Dendritic cell treated with granulocyte-macrophage colony-stimulating factor and Interleukin-4, amounts not matched to agents 40 ng/mL and 50 ng/mL, for 4 days (primary cell): Measurements from ENCODE around the gene CCDC50.
A peak's percentile ranks its signal among the peaks of the same experiment; 100 is the strongest.

Experiments
- H3K27ac Mint-ChIP-seq: one replicate; pipeline ENCODE4 v1.8.0; 2022; ENCODE audit warnings: mild to moderate bottlenecking, mixed read lengths
- H3K27me3 Mint-ChIP-seq: one replicate; pipeline ENCODE4 v1.8.0; 2022; ENCODE audit warnings: mild to moderate bottlenecking, mixed read lengths
- H3K36me3 Mint-ChIP-seq: one replicate; pipeline ENCODE4 v1.8.0; 2022; ENCODE audit warnings: low read depth, mixed read lengths
- H3K4me1 Mint-ChIP-seq: one replicate; pipeline ENCODE4 v1.8.0; 2022; ENCODE audit warnings: low read depth, mixed read lengths
- H3K4me3 Mint-ChIP-seq: one replicate; pipeline ENCODE4 v1.8.0; 2022; ENCODE audit warnings: mild to moderate bottlenecking, moderate library complexity, mixed read lengths
- H3K9me3 Mint-ChIP-seq: one replicate; pipeline ENCODE4 v1.8.0; 2022; ENCODE audit warnings: mixed read lengths
- intact Hi-C: fragments of 100-400 bp; cut with micrococcal nuclease; formaldehyde crosslinking; loops from one replicate; pipeline ENCODE4 v1.15.0; 2022

Gene CCDC50

GRCh38 chr3:191301782-191302411 is 27.3 kb upstream of the CCDC50 start:
- H3K4me3 Mint-ChIP-seq: no peak overlapping the region
- H3K27ac Mint-ChIP-seq: no peak overlapping the region

DNA sequence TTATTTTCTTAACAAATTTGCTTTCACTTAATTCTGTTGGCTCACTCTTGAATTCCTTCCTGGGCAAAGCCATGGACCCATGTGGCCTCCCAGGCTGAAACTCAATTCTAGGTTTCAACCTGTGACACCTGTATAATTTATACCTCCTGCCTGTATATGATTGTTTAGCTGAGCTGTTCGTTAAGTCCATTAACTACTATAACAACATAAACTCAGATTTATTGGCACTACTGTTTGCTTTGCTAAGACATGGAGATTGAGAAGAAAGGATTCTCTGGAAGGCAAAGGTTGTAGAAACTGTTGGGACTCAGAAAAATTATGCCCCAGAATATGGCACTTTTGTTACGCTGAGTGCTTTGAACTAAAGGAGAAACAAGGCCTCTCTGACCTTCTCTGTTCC is 26.7 kb upstream of the CCDC50 start:
- Mint-ChIP-seq H3K9me3 (no peaks in the 10 kb centered on the region), H3K4me1 (peaks cover 25% of the 10 kb centered on the region), H3K27ac (no peak overlapping the region), H3K27me3 (no peaks in the 10 kb centered on the region), H3K4me3 (no peak overlapping the region), H3K36me3 (no peaks in the 10 kb centered on the region)
- intact Hi-C loops: no loop called here

More at GRCh38 chr3:191301782-191302411, 27.3 kb upstream of the CCDC50 start:
- Mint-ChIP-seq H3K9me3 (no peaks in the 10 kb centered on the region), H3K27me3 (no peaks in the 10 kb centered on the region), H3K36me3 (no peaks in the 10 kb centered on the region), H3K4me1 (peaks cover 25% of the 10 kb centered on the region)
- intact Hi-C loops: no loop called here

- Mint-ChIP-seq H3K36me3 (no peaks in the 10 kb centered on the region), H3K27me3 (no peaks in the 10 kb centered on the region), H3K4me3 (no peak overlapping the region), H3K4me1 (peaks cover 20% of the 10 kb centered on the region), H3K9me3 (no peaks in the 10 kb centered on the region), H3K27ac (no peak overlapping the region)
- intact Hi-C loops: no loop called here
Measured at GRCh38 chr3:191303596-191303995, 25.6 kb upstream of the CCDC50 start.

DNA sequence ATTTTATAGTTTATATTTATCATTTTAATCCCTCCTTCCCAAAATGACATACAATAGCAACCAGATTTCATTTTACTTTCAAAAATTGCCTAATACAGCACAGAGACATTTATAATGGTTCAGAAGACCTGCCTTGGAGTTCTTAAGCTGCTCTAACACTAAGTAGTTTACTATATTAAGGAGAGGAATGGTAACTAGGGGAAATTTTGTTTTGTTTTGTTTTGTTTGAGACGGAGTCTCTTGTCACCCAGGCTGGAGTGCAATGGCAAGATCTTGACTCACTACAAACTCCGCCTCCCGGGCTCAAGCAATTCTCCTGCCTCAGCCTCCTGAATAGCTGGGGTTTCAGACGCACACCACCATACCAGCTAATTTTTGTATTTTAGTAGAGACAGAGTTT is 22.8 kb upstream of the CCDC50 start:
- Mint-ChIP-seq H3K4me1 (no peaks in the 10 kb centered on the region), H3K9me3 (peaks cover 9% of the 10 kb centered on the region), H3K27me3 (no peaks in the 10 kb centered on the region), H3K27ac (no peak overlapping the region), H3K4me3 (no peak overlapping the region), H3K36me3 (no peaks in the 10 kb centered on the region)
- intact Hi-C loops: no loop called here

- Mint-ChIP-seq H3K27me3 (no peaks in the 10 kb centered on the region), H3K27ac (no peak overlapping the region), H3K9me3 (peaks cover 9% of the 10 kb centered on the region), H3K4me1 (no peaks in the 10 kb centered on the region), H3K36me3 (no peaks in the 10 kb centered on the region), H3K4me3 (no peak overlapping the region)
- intact Hi-C loops: no loop called here
Measured at GRCh38 chr3:191307341-191307740, 21.9 kb upstream of the CCDC50 start.

- H3K4me1 Mint-ChIP-seq: no peaks in the 10 kb centered on the region
- H3K27me3 Mint-ChIP-seq: no peaks in the 10 kb centered on the region
- intact Hi-C loops: no loop called here
Measured at GRCh38 chr3:191313296-191313695, 15.9 kb upstream of the CCDC50 start.

GRCh38 chr3:191314109-191314728 is 15.0 kb upstream of the CCDC50 start:
- no peaks in the 10 kb centered on the region for H3K27me3 Mint-ChIP-seq
- no peaks in the 10 kb centered on the region for H3K36me3 Mint-ChIP-seq
- H3K4me3 Mint-ChIP-seq: no peak overlapping the region

More at GRCh38 chr3:191313296-191313695, 15.9 kb upstream of the CCDC50 start:
- Mint-ChIP-seq H3K36me3 (no peaks in the 10 kb centered on the region), H3K4me3 (no peak overlapping the region), H3K27ac (no peak overlapping the region), H3K9me3 (peaks cover 9% of the 10 kb centered on the region)

DNA sequence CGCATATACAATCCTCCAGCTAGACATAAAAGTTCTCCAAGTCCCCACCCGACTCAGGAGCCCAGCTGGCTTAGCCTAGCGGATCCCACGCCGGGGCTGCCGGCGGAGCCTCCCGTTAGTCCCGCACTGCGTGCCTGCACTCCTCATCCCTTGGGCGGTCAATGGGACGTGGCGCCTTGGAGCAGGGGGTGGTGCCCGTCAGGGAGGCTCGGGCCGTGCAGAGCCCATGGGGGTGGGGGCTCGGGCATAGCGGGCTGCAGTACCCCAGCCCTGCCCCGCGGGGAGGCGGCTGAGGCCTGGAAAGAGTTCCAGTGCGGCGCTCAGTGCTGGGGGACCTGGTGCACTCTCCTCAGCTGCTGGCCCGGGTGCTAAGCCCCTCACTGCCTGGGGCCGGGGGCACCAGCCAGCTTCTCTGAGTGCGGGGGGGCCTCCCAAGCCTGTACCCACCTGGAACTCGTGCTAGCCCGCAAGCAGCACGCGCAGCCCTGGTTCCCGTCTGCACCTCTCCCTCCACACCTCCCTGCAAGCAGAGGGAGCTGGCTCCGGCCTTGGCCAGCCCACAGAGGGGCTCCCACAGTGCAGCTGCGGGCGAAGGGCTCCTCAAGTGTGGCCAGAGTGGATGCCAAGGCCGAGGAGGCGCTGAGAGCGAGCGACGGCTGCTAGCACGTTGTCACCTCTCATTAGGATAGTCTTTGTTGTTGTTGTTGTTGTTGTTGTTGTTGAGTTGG is 12.2 kb upstream of the CCDC50 start:
- Mint-ChIP-seq H3K4me3 (no peak overlapping the region), H3K4me1 (no peaks in the 10 kb centered on the region), H3K9me3 (no peaks in the 10 kb centered on the region), H3K27ac (no peak overlapping the region), H3K27me3 (no peaks in the 10 kb centered on the region), H3K36me3 (no peaks in the 10 kb centered on the region)
- intact Hi-C loops: no loop called here

More at GRCh38 chr3:191314109-191314728, 15.0 kb upstream of the CCDC50 start:
- no peaks in the 10 kb centered on the region for H3K4me1 Mint-ChIP-seq
- intact Hi-C loops: no loop called here
- H3K27ac Mint-ChIP-seq: no peak overlapping the region
- peaks cover 9% of the 10 kb centered on the region for H3K9me3 Mint-ChIP-seq

- H3K9me3 Mint-ChIP-seq: peaks cover 8% of the 10 kb centered on the region
- no peaks in the 10 kb centered on the region for H3K36me3 Mint-ChIP-seq
- no peak overlapping the region for H3K27ac Mint-ChIP-seq
- H3K4me1 Mint-ChIP-seq: no peaks in the 10 kb centered on the region
- H3K4me3 Mint-ChIP-seq: no peak overlapping the region
- H3K27me3 Mint-ChIP-seq: no peaks in the 10 kb centered on the region
- intact Hi-C loops: no loop called here
Measured at GRCh38 chr3:191320316-191320715, 8.9 kb upstream of the CCDC50 start.

GRCh38 chr3:191321019-191321767 is 8.0 kb upstream of the CCDC50 start:
- no peak overlapping the region for H3K27ac Mint-ChIP-seq
- H3K27me3 Mint-ChIP-seq: no peaks in the 10 kb centered on the region
- H3K4me3 Mint-ChIP-seq: no peak overlapping the region
- no peaks in the 10 kb centered on the region for H3K36me3 Mint-ChIP-seq
- intact Hi-C loops: no loop called here
- no peaks in the 10 kb centered on the region for H3K4me1 Mint-ChIP-seq
- H3K9me3 Mint-ChIP-seq: peaks cover 8% of the 10 kb centered on the region

DNA sequence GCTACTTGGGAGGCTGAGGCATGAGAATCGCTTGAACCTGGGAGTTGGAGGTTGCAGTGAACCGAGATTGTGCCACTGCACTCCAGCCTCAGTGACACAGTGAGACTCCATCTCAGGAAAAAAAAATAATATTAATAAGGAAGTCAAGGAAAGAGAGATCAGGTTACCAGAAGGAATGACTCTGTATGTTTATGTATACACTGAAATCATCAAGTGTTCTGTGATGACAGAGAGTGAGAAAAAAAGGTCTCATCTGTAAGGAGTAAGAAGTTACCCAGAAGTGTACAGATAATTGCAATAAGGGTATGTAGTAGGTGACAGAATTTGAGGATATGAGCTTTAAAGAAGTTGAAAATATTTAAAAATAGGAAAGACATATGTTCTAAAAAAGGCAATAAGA is 4.3 kb upstream of the CCDC50 start:
- H3K4me1 Mint-ChIP-seq: peaks cover 3% of the 10 kb centered on the region
- H3K9me3 Mint-ChIP-seq: peaks cover 8% of the 10 kb centered on the region
- intact Hi-C loops: no loop called here
- no peak overlapping the region for H3K4me3 Mint-ChIP-seq
- H3K36me3 Mint-ChIP-seq: peaks cover 5% of the 10 kb centered on the region
- H3K27me3 Mint-ChIP-seq: peaks cover 13% of the 10 kb centered on the region
- no peak overlapping the region for H3K27ac Mint-ChIP-seq

- Mint-ChIP-seq H3K4me1 (peaks cover 20% of the 10 kb centered on the region), H3K27ac (no peak overlapping the region), H3K4me3 (no peak overlapping the region), H3K36me3 (peaks cover 7% of the 10 kb centered on the region), H3K9me3 (peaks cover 8% of the 10 kb centered on the region), H3K27me3 (peaks cover 17% of the 10 kb centered on the region)
- intact Hi-C loops: no loop called here
Measured at GRCh38 chr3:191327526-191327925, 1.7 kb upstream of the CCDC50 start.

GRCh38 chr3:191328383-191328961 is 722 bp upstream of the CCDC50 start:
- H3K4me3 Mint-ChIP-seq: peak overlapping the region; percentile 79
- H3K9me3 Mint-ChIP-seq: peaks cover 5% of the 10 kb centered on the region
- no peak overlapping the region for H3K27ac Mint-ChIP-seq
- H3K36me3 Mint-ChIP-seq: peaks cover 7% of the 10 kb centered on the region
- intact Hi-C loops: no loop called here
- peaks cover 26% of the 10 kb centered on the region for H3K4me1 Mint-ChIP-seq
- H3K27me3 Mint-ChIP-seq: peaks cover 17% of the 10 kb centered on the region
